Measurements from ENCODE around the gene SCAF8.
A peak's percentile ranks its signal among the peaks of the same experiment; 100 is the strongest.
"Not testable (repeated sequence)": the region's sequence is repeated elsewhere in the genome, so short reads cannot be mapped to it uniquely, and the experiment has no call there.

SCAF8 gene

DNA sequence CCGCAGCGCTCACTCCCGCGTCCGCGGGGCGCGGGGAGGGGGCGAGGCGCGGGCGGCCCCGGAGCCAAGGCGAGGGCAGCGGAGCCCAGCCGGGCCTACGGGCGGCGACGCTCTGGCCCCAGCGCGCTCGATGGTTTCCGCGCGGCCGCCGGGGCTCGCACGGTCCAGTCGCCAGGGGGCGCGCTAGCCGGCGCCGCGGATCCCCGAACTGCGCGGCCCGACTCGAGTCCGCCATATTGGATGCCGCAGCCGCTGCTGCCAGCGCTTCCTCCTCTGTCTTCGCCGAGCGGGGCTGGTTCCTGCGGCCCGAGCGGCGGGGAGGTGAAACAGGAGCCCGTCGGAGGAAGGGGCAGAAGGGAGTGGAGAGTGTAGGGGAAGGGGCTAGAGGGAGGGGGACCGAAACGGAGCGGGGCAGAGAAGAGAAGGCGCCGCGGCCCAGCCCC, at the start of gene SCAF8:
Gene SCAF8 (plus strand): TSS at position 234 of the 443 bp plus-strand sequence. CDS start 485 bp downstream, outside the sequence.
- peak; percentile 76 for DNase-seq

DNA sequence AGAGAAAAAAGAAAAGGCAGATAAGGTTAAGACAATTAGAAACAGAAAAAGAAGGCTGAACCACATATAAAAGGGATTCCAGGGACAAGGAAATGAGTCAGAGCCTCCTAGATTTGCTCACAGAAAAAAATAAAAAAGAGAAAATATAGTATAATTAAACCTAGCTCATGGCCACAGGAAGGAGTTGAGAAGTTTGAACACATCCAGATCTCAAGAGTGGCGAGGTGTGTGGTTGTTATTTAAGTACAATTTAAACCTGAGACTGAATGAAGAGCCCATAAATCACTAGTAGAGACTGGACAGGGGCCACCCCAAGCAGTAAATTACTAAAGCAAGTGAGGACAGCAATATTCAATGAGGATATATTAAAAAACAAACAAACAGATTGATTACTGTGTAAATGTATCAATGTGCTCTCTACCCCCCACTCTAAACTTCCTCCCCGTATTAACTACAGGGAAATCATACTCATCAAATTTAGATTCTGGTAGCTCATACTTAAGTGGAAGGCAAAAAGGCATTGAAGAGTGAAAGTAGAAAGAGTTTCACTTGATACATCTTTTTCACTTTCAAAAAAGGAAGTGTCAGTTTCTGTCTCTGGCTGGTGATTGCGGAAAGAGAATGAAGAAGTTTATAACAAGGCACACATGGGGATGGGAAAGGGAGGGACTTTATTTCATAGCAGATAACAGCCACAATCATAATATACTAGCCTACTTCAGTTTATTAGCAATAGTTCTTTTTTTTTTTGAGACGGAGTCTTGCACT, 49.3 kb upstream of the SCAF8 start:
- DNase-seq: no peak

GRCh38 chr6:154686162-154686561, 47.1 kb upstream of the SCAF8 start:
- DNase-seq: no peak

GRCh38 chr6:154689493-154690255, 43.5 kb upstream of the SCAF8 start:
- DNase-seq: no peak

DNA sequence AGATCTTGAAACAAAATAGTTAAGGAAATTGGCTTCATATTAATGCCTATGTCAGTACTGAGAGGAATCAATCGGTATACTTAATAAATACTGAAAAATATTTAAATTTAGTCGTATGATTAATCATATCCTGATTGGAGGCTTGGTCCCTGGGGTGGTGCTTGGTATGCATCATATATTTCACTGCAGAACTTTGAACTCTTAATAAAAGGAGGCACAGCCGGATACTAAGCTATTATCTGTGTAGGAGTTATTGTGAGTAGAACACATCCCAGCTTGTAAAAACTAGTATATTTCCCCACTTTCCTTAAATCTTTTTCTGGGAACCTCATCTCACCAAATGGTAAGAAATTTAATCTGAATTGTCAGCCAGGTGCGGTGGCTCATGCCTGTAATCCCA, 42.4 kb upstream of the SCAF8 start:
- no peak for DNase-seq

- DNase-seq: no peak
Observed at GRCh38 chr6:154696661-154697060, 36.6 kb upstream of the SCAF8 start.

DNA sequence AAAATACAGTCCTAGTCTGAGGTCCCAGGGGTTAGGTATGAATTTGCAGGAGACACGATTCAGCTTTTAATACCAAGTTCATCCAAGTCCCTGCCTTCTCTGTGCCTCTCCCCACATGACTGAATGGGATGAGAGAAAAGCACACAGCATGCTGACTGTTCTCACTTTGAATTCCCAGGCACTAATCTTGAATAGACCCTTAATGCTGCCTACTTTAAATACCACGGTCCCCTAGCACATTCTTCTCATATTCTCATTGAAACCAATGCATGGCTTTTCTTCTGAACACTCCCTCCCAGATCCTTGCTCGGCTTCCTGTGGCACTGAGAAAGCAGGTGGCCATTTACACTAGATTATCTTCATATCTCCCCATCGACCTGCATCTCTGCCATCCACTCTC, 30.1 kb upstream of the SCAF8 start:
- DNase-seq: no peak

- no peak for DNase-seq
Observed at GRCh38 chr6:154705471-154706113, 27.6 kb upstream of the SCAF8 start.

- no peak for DNase-seq
Observed at GRCh38 chr6:154706389-154706788, 26.8 kb upstream of the SCAF8 start.

DNA sequence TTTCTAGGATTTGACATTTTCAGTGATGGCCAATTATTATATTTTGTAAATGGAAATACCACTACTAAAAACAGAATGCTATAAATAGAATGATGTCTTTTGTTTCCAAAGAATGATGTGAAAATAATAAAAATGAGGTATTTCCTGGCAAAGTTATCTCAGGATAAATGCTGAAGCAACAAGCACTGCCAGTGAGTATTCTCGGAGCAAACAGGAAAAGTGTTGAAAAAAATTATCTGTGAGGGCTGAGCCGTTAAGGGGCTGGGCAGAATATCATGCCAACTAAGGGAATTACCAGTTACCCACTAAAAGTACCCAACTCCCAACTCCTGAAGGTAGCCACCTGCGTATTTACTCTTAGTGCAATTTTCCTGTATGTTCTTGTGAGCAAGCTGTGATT, 23.6 kb upstream of the SCAF8 start:
- no peak for DNase-seq

GRCh38 chr6:154710689-154711088, 22.5 kb upstream of the SCAF8 start:
- DNase-seq: no peak

- no peak for DNase-seq
Observed at GRCh38 chr6:154715446-154715845, 17.8 kb upstream of the SCAF8 start.

- DNase-seq: not testable (repeated sequence)
Observed at GRCh38 chr6:154716350-154716749, 16.9 kb upstream of the SCAF8 start.

DNA sequence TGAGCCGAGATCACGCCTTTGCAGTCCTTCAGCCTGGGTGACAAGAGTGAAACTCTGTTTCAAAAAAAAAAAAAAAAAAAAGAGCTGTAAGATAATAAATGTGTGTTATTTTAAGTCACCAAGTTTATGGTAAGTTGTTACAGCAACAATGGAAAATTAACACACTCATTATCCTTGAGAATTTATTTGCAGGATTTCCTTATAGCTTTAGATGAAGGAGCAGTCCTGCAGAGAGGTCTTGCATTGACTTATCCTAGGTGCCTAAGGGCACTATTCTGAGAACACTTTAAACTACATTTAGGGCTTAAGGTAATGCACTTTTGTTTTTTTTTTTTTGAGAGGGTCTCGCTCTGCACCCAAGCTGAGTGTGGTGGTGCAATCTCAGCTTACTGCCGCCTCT, 13.8 kb upstream of the SCAF8 start:
- DNase-seq: no peak

DNA sequence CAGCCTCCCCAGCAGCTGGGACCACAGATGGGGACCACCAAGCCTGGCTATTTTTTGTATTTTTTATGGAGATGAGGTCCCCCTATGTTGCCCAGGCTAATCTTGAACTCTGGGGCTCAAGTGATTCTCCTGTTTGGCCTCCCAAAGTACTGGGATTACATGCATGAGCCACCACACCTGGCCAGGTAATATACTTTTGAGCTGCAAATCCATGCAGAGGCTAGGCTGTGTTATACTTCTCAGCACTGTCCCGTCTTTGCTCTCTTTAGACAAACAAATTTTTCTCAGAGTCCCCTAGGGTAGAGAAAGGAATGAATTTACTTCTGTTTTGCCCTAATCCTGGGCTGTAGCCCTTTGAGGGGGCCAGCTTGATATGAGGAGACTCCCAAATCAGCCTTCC, 13.4 kb upstream of the SCAF8 start:
- DNase-seq: no peak

GRCh38 chr6:154721460-154721859, 11.8 kb upstream of the SCAF8 start:
- DNase-seq: no peak

DNA sequence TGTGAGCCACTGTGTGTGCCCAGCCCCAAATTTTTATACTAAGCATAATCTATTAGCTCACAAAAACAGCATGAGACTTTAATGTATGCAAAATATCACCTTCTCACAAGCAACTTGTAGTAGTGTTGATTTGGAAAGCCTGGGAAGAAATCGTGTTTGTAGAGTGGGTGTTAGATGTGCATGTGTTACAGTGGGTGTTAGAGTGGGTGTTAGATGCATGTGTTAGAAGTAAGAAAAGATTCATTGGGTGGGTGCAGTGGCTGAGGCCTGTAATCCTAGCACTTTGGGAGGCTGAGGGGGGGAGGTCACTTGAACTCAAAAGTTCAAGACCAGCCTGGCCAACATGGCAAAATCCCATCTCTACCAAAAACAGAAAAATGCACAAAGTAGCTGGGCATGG, 6.3 kb upstream of the SCAF8 start:
- no peak for DNase-seq

DNA sequence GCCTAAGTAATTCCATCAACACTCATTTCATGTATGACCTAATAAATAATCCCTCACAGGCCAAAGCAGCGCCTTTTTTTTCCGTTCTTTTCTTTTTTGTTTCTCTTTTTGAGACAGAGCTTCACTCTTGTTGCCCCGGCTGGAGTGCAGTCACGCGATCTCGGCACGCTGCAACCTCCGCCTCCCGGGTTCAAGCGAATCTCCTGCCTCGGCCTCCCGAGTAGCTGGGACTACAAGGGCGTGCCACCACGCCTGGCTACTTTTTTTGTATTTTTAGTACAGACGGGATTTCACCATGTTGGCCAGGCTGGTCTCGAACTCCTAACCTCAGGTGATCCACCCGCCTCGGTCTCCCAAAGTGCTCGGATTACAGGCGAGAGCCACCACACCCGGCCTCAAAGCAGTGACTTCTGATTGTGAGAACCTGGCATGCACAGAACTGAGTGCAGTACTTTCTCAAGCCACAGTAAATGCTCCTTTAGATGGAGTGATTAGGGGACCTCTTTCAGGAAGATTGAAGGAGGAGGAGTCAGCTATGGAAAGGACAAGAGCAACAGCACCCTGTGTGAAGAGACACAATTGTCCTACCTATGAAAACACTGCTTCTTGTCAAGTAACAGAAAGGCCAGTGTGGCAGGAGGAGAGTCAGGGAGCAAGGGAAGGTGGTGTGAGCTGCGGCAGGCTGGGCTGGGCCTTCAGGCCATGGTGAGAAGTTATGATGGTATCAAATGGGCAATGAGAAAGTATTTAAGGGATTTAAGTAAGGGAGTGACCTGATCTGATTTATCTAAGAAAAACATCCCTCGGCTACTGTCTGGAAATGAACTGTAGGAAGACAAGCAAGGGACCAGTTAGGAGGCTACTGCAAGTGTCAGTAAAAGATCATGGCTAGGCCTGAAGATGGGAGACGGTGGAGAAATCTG, 1.7 kb upstream of the SCAF8 start:
- no peak for DNase-seq

DNA sequence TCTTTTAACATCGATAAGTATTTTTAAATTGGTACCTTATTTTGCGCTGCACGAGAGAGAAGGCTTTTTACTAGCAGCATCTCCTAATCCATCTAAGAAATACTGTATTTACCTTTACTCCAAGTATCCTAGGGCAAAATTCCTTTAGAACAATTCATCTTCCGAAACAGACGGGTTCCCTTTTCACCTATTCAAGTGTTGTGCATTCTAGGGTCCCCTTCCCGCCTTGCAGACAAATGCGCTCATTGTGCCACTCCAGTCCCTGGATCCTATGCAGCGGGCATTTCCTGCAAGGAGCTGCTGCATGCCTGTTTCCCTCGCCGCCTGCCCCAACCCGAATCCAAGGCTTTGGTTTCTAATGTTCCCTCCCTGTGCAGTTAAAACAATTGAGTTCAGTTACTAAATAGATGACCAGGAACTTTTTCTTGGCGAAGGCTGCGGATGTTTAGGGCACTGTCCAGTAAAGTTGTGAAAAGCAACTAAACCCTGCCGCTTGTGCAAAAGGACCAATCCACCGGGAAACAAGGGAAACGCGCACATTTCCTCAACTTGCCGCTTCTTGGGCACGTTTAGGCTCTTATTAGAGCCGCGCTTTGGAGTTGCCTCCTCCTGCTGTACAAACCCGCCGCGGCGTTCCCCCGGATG, 556 bp upstream of the SCAF8 start:
- no peak for DNase-seq

- DNase-seq: peak; percentile 79
Observed at GRCh38 chr6:154733626-154734382, 588 bp downstream of the SCAF8 start.

GRCh38 chr6:154736618-154737259, 3.5 kb downstream of the SCAF8 start:
- DNase-seq: no peak
